ENCODE measurements around the gene DESI2.

- TF ChIP-seq, protein P1, sequence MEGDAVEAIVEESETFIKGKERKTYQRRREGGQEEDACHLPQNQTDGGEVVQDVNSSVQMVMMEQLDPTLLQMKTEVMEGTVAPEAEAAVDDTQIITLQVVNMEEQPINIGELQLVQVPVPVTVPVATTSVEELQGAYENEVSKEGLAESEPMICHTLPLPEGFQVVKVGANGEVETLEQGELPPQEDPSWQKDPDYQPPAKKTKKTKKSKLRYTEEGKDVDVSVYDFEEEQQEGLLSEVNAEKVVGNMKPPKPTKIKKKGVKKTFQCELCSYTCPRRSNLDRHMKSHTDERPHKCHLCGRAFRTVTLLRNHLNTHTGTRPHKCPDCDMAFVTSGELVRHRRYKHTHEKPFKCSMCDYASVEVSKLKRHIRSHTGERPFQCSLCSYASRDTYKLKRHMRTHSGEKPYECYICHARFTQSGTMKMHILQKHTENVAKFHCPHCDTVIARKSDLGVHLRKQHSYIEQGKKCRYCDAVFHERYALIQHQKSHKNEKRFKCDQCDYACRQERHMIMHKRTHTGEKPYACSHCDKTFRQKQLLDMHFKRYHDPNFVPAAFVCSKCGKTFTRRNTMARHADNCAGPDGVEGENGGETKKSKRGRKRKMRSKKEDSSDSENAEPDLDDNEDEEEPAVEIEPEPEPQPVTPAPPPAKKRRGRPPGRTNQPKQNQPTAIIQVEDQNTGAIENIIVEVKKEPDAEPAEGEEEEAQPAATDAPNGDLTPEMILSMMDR (IDR thresholded peaks at IDR 0.05): no peak
- TF ChIP-seq POLR2A (IDR thresholded peaks at IDR 0.05) (no peak), POLR2AphosphoS5 (IDR thresholded peaks at IDR 0.05) (no peak)
Measured at GRCh38 chr1:244674446-244674845, 21.5 kb downstream of the DESI2 start.

All from sigmoid colon (tissue), 4 donors.